Measurements from ENCODE around the gene ARHGEF35.
"Not testable (repeated sequence)": the region's sequence is repeated elsewhere in the genome, so short reads cannot be mapped to it uniquely, and the experiment has no call there.

ARHGEF35 gene

DNA sequence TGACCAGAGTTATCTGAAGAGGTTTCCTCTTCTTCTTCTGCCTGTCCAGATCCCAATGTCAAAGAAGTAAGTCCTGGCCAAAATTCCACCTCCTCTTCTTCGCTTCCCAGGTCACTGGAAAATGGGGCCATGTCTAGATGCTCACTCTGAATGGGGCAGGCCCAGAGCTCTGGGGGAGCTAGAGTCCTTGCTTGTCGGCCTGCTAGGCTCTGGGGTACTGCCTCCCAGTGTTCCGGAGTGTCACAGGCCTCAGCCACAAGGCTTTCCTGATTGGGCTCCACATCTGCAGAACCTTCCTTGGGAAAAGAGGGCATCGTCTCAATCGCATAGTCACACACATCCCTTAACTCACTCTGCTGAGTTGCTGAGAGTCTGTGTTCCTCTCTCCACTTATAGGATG, 7.8 kb downstream of the ARHGEF35 start:
- H3K18ac ChIP-seq (ENCODE audit: low read length); H3K4me3 ChIP-seq (ENCODE audit: low read length in 2 of 2); H3K23ac ChIP-seq (ENCODE audit: low read depth, low read length, poor library complexity); H2BK120ac ChIP-seq (ENCODE audit: low read depth, low read length); H3K36me3 ChIP-seq (replicated peaks in 1 of 2; ENCODE audit: control insufficient read depth in 2 of 2, insufficient read depth in 2 of 2, low read length in 2 of 2); DNase-seq (ENCODE audit: low spot score); H3K9me3 ChIP-seq (replicated peaks in 1 of 2; ENCODE audit: control insufficient read depth in 2 of 2, insufficient read depth in 1 of 2, low read depth in 1 of 2, low read length in 2 of 2); H4K91ac ChIP-seq (ENCODE audit: low read depth, low read length, poor library complexity); H2BK15ac ChIP-seq (ENCODE audit: low read length); H3K14ac ChIP-seq (ENCODE audit: low read length); H3K79me1 ChIP-seq (ENCODE audit: low read depth, low read length); H2BK12ac ChIP-seq (ENCODE audit: low read length); H3K27me3 ChIP-seq (ENCODE audit: control insufficient read depth in 3 of 3, insufficient read depth in 3 of 3, low read depth in 1 of 3, low read length in 3 of 3); H3K4me2 ChIP-seq (ENCODE audit: insufficient read depth, low read length, poor library complexity, severe bottlenecking); H3K27ac ChIP-seq (replicated peaks; ENCODE audit: low read length); H3K4me1 ChIP-seq (ENCODE audit: control insufficient read depth in 2 of 2, insufficient read depth in 1 of 2, low read depth in 1 of 2, low read length in 2 of 2); H2AK5ac ChIP-seq (ENCODE audit: low read depth, low read length); H3K9ac ChIP-seq (ENCODE audit: low read depth, low read length, poor library complexity); H3K4ac ChIP-seq (ENCODE audit: low read length); H2AFZ ChIP-seq (ENCODE audit: low read length); H4K8ac ChIP-seq (ENCODE audit: low read depth, low read length); H2BK5ac ChIP-seq (ENCODE audit: low read length): not testable (repeated sequence)
- no CpG with 5 or more reads among the region's 5 CpGs for WGBS, 2 donors (ENCODE audit: extremely low coverage in 2 of 2, insufficient read length in 2 of 2, insufficient replicate concordance in 1 of 2)

GRCh38 chr7:144183166-144183565, 12.5 kb downstream of the ARHGEF35 start, which contains the start of gene CTAGE4:
Gene CTAGE4, plus strand, starts transcription at chr7:144183466. Its CDS starts 38 bp downstream, at chr7:144183504.
- not testable (repeated sequence) for H3K27me3 ChIP-seq (ENCODE audit: control insufficient read depth in 3 of 3, insufficient read depth in 3 of 3, low read depth in 1 of 3, low read length in 3 of 3); H2AK5ac ChIP-seq (ENCODE audit: low read depth, low read length); H2AFZ ChIP-seq (ENCODE audit: low read length); H3K79me1 ChIP-seq (ENCODE audit: low read depth, low read length); H3K18ac ChIP-seq (ENCODE audit: low read length); H3K36me3 ChIP-seq (replicated peaks in 1 of 2; ENCODE audit: control insufficient read depth in 2 of 2, insufficient read depth in 2 of 2, low read length in 2 of 2); H2BK15ac ChIP-seq (ENCODE audit: low read length); H3K4me2 ChIP-seq (ENCODE audit: insufficient read depth, low read length, poor library complexity, severe bottlenecking); H2BK120ac ChIP-seq (ENCODE audit: low read depth, low read length); H3K9me3 ChIP-seq (replicated peaks in 1 of 2; ENCODE audit: control insufficient read depth in 2 of 2, insufficient read depth in 1 of 2, low read depth in 1 of 2, low read length in 2 of 2); H3K23ac ChIP-seq (ENCODE audit: low read depth, low read length, poor library complexity); H3K4me3 ChIP-seq (ENCODE audit: low read length in 2 of 2); H3K27ac ChIP-seq (replicated peaks; ENCODE audit: low read length); H2BK12ac ChIP-seq (ENCODE audit: low read length); H3K9ac ChIP-seq (ENCODE audit: low read depth, low read length, poor library complexity); H2BK5ac ChIP-seq (ENCODE audit: low read length); H3K4ac ChIP-seq (ENCODE audit: low read length); DNase-seq (ENCODE audit: low spot score); H3K14ac ChIP-seq (ENCODE audit: low read length); H4K8ac ChIP-seq (ENCODE audit: low read depth, low read length); H3K4me1 ChIP-seq (ENCODE audit: control insufficient read depth in 2 of 2, insufficient read depth in 1 of 2, low read depth in 1 of 2, low read length in 2 of 2); H4K91ac ChIP-seq (ENCODE audit: low read depth, low read length, poor library complexity)
- no CpG with 5 or more reads among the region's 19 CpGs for WGBS, 2 donors (ENCODE audit: extremely low coverage in 2 of 2, insufficient read length in 2 of 2, insufficient replicate concordance in 1 of 2)

DNA sequence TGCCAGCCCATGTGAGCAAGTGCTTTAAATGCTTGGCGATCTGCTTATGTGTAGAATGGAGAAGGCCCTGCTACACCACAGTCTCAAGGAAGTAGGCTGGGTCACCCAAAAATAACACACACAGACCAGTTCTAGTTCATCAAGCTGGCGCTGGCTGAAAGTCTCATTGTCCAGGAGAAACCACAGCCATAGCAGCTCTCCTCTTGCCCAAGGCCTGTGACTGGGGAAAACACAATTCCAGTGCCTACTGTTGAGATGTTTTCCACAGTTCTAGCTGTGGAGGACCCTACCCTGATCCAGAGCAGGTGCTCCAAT, 16.5 kb downstream of the ARHGEF35 start:
- H2BK5ac ChIP-seq (ENCODE audit: low read length); H2AFZ ChIP-seq (ENCODE audit: low read length); H3K4ac ChIP-seq (ENCODE audit: low read length); H3K18ac ChIP-seq (ENCODE audit: low read length); H2AK5ac ChIP-seq (ENCODE audit: low read depth, low read length); H4K91ac ChIP-seq (ENCODE audit: low read depth, low read length, poor library complexity); H3K23ac ChIP-seq (ENCODE audit: low read depth, low read length, poor library complexity); H3K36me3 ChIP-seq (replicated peaks in 1 of 2; ENCODE audit: control insufficient read depth in 2 of 2, insufficient read depth in 2 of 2, low read length in 2 of 2); H3K79me1 ChIP-seq (ENCODE audit: low read depth, low read length); H3K14ac ChIP-seq (ENCODE audit: low read length); H4K8ac ChIP-seq (ENCODE audit: low read depth, low read length); DNase-seq (ENCODE audit: low spot score); H3K27ac ChIP-seq (replicated peaks; ENCODE audit: low read length); H2BK12ac ChIP-seq (ENCODE audit: low read length); H3K4me1 ChIP-seq (ENCODE audit: control insufficient read depth in 2 of 2, insufficient read depth in 1 of 2, low read depth in 1 of 2, low read length in 2 of 2); H3K9me3 ChIP-seq (replicated peaks in 1 of 2; ENCODE audit: control insufficient read depth in 2 of 2, insufficient read depth in 1 of 2, low read depth in 1 of 2, low read length in 2 of 2); H3K9ac ChIP-seq (ENCODE audit: low read depth, low read length, poor library complexity); H2BK15ac ChIP-seq (ENCODE audit: low read length); H3K4me2 ChIP-seq (ENCODE audit: insufficient read depth, low read length, poor library complexity, severe bottlenecking); H3K27me3 ChIP-seq (ENCODE audit: control insufficient read depth in 3 of 3, insufficient read depth in 3 of 3, low read depth in 1 of 3, low read length in 3 of 3); H2BK120ac ChIP-seq (ENCODE audit: low read depth, low read length); H3K4me3 ChIP-seq (ENCODE audit: low read length in 2 of 2): not testable (repeated sequence)
- no CpG with 5 or more reads among the region's 2 CpGs for WGBS, 2 donors (ENCODE audit: extremely low coverage in 2 of 2, insufficient read length in 2 of 2, insufficient replicate concordance in 1 of 2)

DNA sequence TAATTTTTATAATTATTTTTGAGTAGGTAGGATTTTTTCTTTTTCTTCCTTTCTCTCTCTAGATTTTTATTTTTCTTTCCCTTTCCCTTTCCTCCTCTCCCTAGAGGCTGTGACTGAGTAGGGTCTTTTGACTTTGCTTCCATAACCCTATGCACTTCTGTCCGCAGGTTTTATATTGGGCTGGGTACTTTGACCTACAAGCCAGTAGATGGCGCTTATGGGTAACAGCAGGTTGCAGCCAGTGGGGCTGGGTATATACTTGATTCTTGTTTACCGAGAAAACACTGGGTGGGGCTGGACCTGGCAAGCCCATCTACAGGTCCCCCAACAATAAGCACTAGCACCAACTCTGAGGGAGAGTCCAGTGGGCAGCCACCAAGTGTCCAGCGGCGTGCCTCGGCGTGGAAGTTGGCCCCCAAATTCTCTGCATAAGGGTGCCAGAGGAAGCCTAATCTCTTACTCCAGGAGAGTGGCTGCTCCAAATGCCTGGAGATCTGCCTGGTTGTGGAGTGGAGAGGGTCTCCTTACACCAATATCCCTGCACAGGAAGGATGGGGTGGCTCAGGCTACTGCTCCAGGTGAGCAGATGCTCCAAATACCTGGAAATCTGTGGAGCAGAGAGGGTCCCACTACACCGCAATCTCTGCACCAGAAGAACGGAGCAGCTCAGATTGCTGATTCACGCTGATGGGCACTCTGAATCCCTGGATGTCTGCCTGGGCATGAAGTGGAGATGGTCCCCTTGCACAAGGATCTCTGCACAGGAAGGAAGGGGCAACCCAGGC, 17.1 kb downstream of the ARHGEF35 start:
- H3K23ac ChIP-seq (ENCODE audit: low read depth, low read length, poor library complexity); H2BK12ac ChIP-seq (ENCODE audit: low read length); H3K27me3 ChIP-seq (ENCODE audit: control insufficient read depth in 3 of 3, insufficient read depth in 3 of 3, low read depth in 1 of 3, low read length in 3 of 3); DNase-seq (ENCODE audit: low spot score); H2AFZ ChIP-seq (ENCODE audit: low read length); H4K8ac ChIP-seq (ENCODE audit: low read depth, low read length); H3K27ac ChIP-seq (replicated peaks; ENCODE audit: low read length); H3K14ac ChIP-seq (ENCODE audit: low read length); H3K4me3 ChIP-seq (ENCODE audit: low read length in 2 of 2); H3K79me1 ChIP-seq (ENCODE audit: low read depth, low read length); H3K4ac ChIP-seq (ENCODE audit: low read length); H3K36me3 ChIP-seq (replicated peaks in 1 of 2; ENCODE audit: control insufficient read depth in 2 of 2, insufficient read depth in 2 of 2, low read length in 2 of 2); H3K18ac ChIP-seq (ENCODE audit: low read length); H2BK15ac ChIP-seq (ENCODE audit: low read length); H3K9ac ChIP-seq (ENCODE audit: low read depth, low read length, poor library complexity); H4K91ac ChIP-seq (ENCODE audit: low read depth, low read length, poor library complexity); H3K4me1 ChIP-seq (ENCODE audit: control insufficient read depth in 2 of 2, insufficient read depth in 1 of 2, low read depth in 1 of 2, low read length in 2 of 2); H2BK5ac ChIP-seq (ENCODE audit: low read length); H3K4me2 ChIP-seq (ENCODE audit: insufficient read depth, low read length, poor library complexity, severe bottlenecking); H2BK120ac ChIP-seq (ENCODE audit: low read depth, low read length); H3K9me3 ChIP-seq (replicated peaks in 1 of 2; ENCODE audit: control insufficient read depth in 2 of 2, insufficient read depth in 1 of 2, low read depth in 1 of 2, low read length in 2 of 2); H2AK5ac ChIP-seq (ENCODE audit: low read depth, low read length): not testable (repeated sequence)
- WGBS, 2 donors (ENCODE audit: extremely low coverage in 2 of 2, insufficient read length in 2 of 2, insufficient replicate concordance in 1 of 2): no CpG with 5 or more reads among the region's 10 CpGs
